HG03432 (cell line): ENCODE data around the gene KCNJ9.
"Not testable (repeated sequence)": the region's sequence is repeated elsewhere in the genome, so short reads cannot be mapped to it uniquely, and the experiment has no call there.

Experiments
- ATAC-seq: cut with Tn5 transposase; IDR thresholded peaks from one replicate; pipeline ENCODE4 v1.9.1; 2021; ENCODE audit warnings: mild to moderate bottlenecking, moderate library complexity; ENCODE audit not compliant: unreplicated experiment

Gene KCNJ9

DNA sequence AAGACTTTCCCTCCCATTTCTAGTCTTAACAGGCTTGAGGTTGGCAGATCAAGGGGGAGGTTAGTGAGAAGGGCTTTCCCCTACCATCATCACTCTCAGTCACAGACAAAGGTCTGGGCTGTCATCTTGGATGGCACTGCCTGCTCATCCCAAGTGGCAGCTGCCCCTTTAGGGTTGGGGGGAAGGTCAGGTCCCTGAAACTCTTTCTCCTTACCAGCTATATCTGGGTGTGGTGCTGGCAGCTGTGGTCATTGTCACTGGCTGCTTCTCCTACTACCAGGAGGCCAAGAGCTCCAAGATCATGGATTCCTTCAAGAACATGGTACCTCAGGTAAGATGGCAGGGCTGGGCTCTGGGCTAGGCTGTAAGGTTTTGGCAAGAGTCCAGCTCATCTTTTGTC lies 42.4 kb downstream of the KCNJ9 start:
- ATAC-seq = no peak

GRCh38 chr1:160124705-160125478 lies 43.6 kb downstream of the KCNJ9 start:
- no peak for ATAC-seq

GRCh38 chr1:160125746-160126145 lies 44.4 kb downstream of the KCNJ9 start:
- ATAC-seq = no peak

DNA sequence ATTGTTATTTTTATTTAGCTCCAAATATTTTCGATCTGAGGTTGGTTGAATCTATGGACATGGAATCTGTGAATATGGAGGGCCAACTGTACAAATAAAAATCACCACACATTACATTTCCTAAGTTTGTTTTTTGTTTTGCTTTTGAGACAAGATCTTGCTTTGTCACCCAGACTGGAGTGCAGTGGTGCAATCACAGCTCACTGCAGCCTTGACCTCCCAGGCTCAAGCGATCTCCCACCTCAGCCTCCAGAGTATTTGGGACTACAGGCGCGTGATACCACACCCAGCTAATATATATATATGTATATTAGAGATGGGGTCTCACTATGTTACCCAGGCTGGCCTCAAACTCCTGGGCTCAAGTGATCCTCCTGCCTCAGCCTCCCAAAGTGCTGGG lies 45.0 kb downstream of the KCNJ9 start:
- ATAC-seq = not testable (repeated sequence)

GRCh38 chr1:160127381-160127780 lies 46.0 kb downstream of the KCNJ9 start:
- no peak for ATAC-seq

DNA sequence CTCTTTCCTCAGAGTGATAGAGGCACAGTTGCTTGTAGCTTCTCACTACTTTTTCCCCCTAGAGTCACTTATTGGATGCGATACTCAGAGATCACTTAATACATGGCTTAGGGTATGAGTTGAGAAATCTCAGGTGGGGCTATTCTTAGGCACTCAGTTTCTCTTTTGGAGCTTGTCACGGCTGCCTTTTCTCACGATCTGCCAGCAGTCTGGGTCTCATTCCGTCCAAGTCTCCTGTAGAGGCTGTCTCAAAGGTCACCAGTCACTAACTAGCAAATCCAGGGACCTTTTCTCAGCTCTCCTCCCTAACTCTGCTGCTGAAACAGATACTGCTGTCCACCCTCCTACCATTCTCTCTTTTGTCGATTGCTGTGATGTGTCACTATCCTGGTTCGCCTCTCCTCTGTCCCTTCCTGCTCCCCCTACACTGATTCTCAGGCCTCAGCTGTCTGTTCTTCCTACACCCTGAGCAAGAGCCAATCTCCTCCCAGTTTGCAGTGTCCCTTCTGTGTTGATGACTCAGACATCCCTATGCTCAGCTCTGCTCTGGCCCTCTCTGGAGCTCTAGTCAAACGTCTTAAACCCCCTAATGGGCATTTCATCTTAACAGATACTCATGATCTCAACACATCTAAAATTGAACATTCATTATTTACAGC lies 46.7 kb downstream of the KCNJ9 start:
- no peak for ATAC-seq

- ATAC-seq = no peak
These were observed 47.3 kb downstream of the KCNJ9 start for GRCh38 chr1:160128636-160129035.

DNA sequence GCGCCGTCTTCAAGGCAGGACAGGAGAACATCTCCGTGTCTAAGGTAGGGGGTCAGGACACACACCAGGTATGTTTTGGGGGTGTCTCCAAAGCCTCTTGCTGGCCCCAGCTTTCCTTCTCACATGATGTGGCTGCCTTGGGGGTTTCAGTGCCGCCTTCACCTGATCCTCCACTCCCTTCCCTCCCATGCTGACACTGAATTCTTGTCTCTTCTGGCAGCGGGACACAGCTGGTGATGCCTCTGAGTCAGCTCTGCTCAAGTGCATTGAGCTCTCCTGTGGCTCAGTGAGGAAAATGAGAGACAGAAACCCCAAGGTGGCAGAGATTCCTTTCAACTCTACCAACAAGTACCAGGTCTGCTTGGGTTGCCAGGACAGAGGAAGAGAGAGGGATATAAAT lies 47.7 kb downstream of the KCNJ9 start:
- ATAC-seq = no peak

- ATAC-seq = no peak
These were observed 48.2 kb downstream of the KCNJ9 start for GRCh38 chr1:160129558-160129957.

GRCh38 chr1:160129966-160130365 lies 48.6 kb downstream of the KCNJ9 start:
- ATAC-seq = no peak

DNA sequence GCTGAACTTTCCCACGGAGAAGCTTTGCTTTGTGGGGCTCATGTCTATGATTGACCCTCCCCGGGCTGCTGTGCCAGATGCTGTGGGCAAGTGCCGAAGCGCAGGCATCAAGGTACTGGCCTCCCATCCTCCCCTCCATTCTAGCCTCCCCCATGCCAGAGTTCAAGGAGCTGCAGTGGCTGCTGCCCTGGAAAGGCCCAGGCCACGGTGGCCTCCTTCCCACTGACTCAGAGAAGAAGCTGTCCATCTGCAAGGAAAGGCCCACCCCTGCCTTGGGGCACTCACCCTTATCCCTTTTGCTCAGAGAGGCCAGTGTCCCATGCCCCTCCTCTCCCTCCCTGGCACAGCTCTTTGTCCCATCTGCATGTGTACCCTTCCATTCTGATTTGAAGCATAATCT lies 49.1 kb downstream of the KCNJ9 start:
- no peak for ATAC-seq

DNA sequence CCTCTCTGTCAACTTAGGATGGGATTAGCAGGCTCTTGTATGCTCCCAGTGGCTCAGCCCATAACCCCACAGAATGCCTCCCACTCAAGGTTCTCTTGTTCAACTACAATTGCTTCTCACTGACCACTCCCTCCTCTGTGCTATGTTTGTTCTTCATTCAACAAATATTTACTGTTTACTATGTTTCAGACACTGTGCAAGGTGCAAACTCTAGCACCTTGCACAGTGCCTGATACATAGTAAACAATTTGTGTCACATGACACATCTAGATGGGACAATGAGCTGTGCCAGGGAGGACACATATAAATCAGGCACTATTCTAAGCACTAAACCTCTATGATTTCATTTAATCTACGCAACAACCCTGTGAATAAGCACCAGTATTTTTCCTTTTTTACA lies 49.6 kb downstream of the KCNJ9 start:
- no peak for ATAC-seq

DNA sequence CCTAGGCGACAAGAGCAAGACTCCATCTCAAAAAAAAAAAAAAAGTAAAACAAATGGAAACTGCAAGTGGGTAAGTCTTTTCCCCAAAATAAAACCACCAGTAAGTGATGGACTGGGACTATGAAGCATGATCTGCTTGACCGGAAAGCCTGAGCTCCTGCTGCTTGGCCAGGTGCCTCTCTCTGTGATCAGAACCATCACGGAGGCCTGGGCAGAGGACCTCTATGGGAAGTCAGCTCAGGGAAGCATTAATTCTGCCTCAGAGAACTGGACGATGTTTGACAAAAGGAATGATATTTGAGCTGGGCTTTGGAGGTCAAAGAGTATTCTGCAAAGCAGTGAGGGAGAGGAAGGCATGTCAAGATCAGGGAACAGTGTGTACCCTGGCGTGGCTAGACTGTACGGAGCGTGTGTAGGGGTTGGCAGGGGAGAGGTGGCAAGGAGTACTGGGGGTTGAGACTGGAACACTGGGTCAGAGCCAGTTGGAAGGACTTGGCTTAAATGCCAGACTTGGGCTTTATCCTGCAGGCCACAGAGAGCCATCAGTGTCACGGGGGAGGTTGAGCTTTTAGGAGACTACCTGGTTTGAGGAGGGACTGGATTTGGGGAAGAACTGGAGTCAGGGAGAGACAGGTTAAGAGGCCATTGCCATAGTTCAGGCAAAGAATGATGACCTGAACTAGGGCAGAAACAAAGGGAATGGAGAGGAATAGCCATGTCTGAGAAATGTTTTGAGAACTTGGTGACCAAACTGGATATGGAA lies 50.6 kb downstream of the KCNJ9 start:
- ATAC-seq = no peak

- ATAC-seq = no peak
These were observed 52.8 kb downstream of the KCNJ9 start for GRCh38 chr1:160133990-160134770.

DNA sequence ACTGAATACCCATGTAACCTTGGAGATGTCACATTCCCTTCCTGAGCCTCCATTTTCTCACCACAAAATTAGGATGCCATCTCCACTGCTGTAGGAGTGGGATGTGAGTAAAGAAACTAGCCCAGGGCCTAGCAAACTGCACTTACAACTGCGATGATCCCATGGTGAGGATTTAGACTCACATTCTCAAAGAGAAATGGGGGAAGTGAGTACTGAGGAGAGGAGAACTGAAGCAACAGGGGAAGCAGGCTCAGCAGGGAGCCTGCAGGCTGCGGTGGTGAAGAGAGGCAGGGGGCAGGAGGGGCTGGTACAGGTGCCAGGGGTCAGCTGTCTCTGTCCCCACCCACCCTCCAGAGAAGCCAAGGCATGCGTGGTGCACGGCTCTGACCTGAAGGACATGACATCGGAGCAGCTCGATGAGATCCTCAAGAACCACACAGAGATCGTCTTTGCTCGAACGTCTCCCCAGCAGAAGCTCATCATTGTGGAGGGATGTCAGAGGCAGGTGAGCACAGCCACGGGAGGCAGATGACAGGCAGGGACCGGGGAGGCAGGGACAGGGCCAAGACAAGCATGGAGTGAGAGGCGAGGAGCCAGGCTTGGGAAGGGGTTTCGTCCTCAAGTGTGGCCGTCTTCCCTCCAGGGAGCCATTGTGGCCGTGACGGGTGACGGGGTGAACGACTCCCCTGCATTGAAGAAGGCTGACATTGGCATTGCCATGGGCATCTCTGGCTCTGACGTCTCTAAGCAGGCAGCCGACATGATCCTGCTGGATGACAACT lies 53.6 kb downstream of the KCNJ9 start:
- no peak for ATAC-seq

- no peak for ATAC-seq
These were observed 55.0 kb downstream of the KCNJ9 start for GRCh38 chr1:160136121-160136925.

GRCh38 chr1:160136926-160137200 lies 55.5 kb downstream of the KCNJ9 start:
- ATAC-seq = no peak

- no peak for ATAC-seq
These were observed 56.0 kb downstream of the KCNJ9 start for GRCh38 chr1:160137216-160137862.

DNA sequence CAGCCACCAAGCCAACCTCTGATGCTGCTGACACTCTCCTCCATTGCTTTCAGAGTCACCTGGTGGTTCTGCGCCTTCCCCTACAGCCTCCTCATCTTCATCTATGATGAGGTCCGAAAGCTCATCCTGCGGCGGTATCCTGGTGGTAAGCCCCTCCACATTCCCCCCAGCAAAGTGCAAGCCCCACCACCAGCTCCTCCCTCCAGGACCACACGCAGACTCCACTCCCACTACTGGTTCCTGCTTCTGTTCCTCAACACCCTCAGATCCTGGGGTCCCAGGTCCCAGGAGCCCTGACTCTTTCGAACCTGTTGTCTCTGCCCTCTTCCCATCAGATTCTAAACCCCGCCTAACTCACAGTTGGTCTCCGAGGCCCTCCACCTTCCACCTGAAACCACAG lies 58.5 kb downstream of the KCNJ9 start:
- no peak for ATAC-seq
